K562 (cell line): ENCODE results near the gene IPO11. TPM values are rescaled to one million over a fixed set of nuclear protein-coding genes. Genes with fewer than 3 reads are reported as not detected.
A peak's percentile ranks its signal among the peaks of the same experiment; 100 is the strongest.

Experiments
- CBX1 ChIP-seq: sonication (generic); IDR thresholded peaks from 2 replicates; pipeline ENCODE4 v1.6.1; 2016; ENCODE audit warnings: antibody characterized with exemption, low read depth, mild to moderate bottlenecking
- CHD1 ChIP-seq: fragments of 200-600 bp; sonication (generic); IDR thresholded peaks from one replicate; pipeline ENCODE4 v1.6.1; 2012; ENCODE audit warnings: mild to moderate bottlenecking, moderate library complexity, low read length, inconsistent platforms
- FOXJ3 ChIP-seq: sonication (generic); formaldehyde crosslinking; IDR thresholded peaks from 2 replicates; pipeline ENCODE4 v1.4.0; 2020; ENCODE audit warnings: mild to moderate bottlenecking, missing genetic modification reagents
- GATA2 ChIP-seq: sonication (generic); formaldehyde crosslinking; IDR thresholded peaks from 2 replicates; pipeline ENCODE4 v1.4.0; 2020; ENCODE audit warnings: mild to moderate bottlenecking, missing genetic modification reagents
- GTF2A2 ChIP-seq: IDR thresholded peaks from 2 replicates; pipeline ENCODE4 v1.6.1; 2016; ENCODE audit warnings: mild to moderate bottlenecking, missing genetic modification characterization, missing compliant biosample characterization
- ILK ChIP-seq: fragments of 450-650 bp; IDR thresholded peaks from 2 replicates; pipeline ENCODE4 v1.6.1; 2016; ENCODE audit warnings: missing genetic modification characterization, low read depth, mild to moderate bottlenecking, missing compliant biosample characterization, moderate library complexity, borderline replicate concordance
- NUFIP1 ChIP-seq: fragments of 450-650 bp; IDR thresholded peaks from 2 replicates; pipeline ENCODE4 v1.6.1; 2018; ENCODE audit not compliant: partially characterized antibody
- OTX1 ChIP-seq: fragments of 450-650 bp; formaldehyde crosslinking; IDR thresholded peaks from 2 replicates; pipeline ENCODE4 v1.4.0; 2022; ENCODE audit warnings: mild to moderate bottlenecking
- PHB ChIP-seq: fragments of 250-450 bp; sonication (Bioruptor Pico); IDR thresholded peaks from 2 replicates; pipeline ENCODE4 v1.5.0; 2021
- POLR2G ChIP-seq: fragments of 200-400 bp; formaldehyde crosslinking; IDR thresholded peaks from 2 replicates; pipeline ENCODE4 v1.6.1; 2017; ENCODE audit warnings: low read depth, mild to moderate bottlenecking, antibody characterized with exemption, low read length, moderate library complexity
- RBM34 ChIP-seq: fragments of 200-400 bp; formaldehyde crosslinking; IDR thresholded peaks from 2 replicates; pipeline ENCODE4 v1.6.1; 2018; ENCODE audit warnings: low read length, borderline replicate concordance; ENCODE audit not compliant: insufficient read depth
- SMAD3 ChIP-seq: fragments of 450-650 bp; formaldehyde crosslinking; conservative IDR thresholded peaks from 2 replicates; pipeline ENCODE4 v1.4.0; 2020; ENCODE audit warnings: mild to moderate bottlenecking
- STAT5B ChIP-seq: fragments of 250-450 bp; sonication (Bioruptor Pico); IDR thresholded peaks from 2 replicates; pipeline ENCODE4 v1.8.0; 2021; ENCODE audit warnings: mild to moderate bottlenecking, inconsistent platforms
- TGIF2 ChIP-seq: sonication (generic); formaldehyde crosslinking; IDR thresholded peaks from 2 replicates; pipeline ENCODE4 v1.8.1; 2022; ENCODE audit warnings: mild to moderate bottlenecking, missing genetic modification reagents, moderate library complexity
- ZBTB40 ChIP-seq, 2 experiments: fragments of 450-650 bp in 1 of 2; sonication (generic) in 1 of 2; formaldehyde crosslinking in 1 of 2; IDR thresholded peaks; 2 replicates each; pipeline versions ENCODE4 v1.7.1 to v1.9.0; 2016 to 2022; ENCODE audit warnings: inconsistent platforms in 1 of 2, mild to moderate bottlenecking in 1 of 2, missing genetic modification reagents in 1 of 2
- ZBTB8A ChIP-seq: fragments of 450-650 bp; IDR thresholded peaks from 2 replicates; pipeline ENCODE4 v1.6.1; 2018; ENCODE audit warnings: mild to moderate bottlenecking, moderate library complexity; ENCODE audit not compliant: partially characterized antibody
- ZNF217 ChIP-seq: sonication (generic); formaldehyde crosslinking; IDR thresholded peaks from 2 replicates; pipeline ENCODE4 v1.8.0; 2022; ENCODE audit warnings: mild to moderate bottlenecking, missing genetic modification reagents
- polyA plus RNA-seq, 8 experiments: library from polyadenylated mRNA; depleted of rRNA in 4 of 8; stranded (reverse) in 5 of 8; unstranded in 3 of 8; fragments of >200 nt; fragmentation: Nextera tagmentation in 2 of 8; fragmentation: Illumina TruSeq in 1 of 8; extraction: Ambion mirVana in 2 of 8; extraction: Trizol in 1 of 8; gene quantifications; 2 replicates each; pipeline versions ENCODE4 v1.2.1 to v1.2.3, GENCODE V29; 2011 to 2014; ENCODE audit warnings: inconsistent platforms in 1 of 8, missing spikeins in 1 of 8
- total RNA-seq, 7 experiments: library from RNA; depleted of rRNA in 6 of 7; stranded (reverse); fragments of >200 nt in 6 of 7; fragmentation: Illumina TruSeq in 2 of 7; extraction: Trizol in 2 of 7; gene quantifications; 2 replicates each; pipeline versions ENCODE4 v1.2.1 to v1.2.3, GENCODE V29; 2011 to 2021; ENCODE audit warnings: low replicate concordance in 1 of 7

Gene IPO11
- total and polyA plus RNA-seq, 9 of the 15 experiments (the other 6 are each of a cell fraction or from before 2014, with no cell fraction given) = 38.7 to 96.0 (median 70.9) TPM

- TF ChIP-seq ZBTB40 (IDR thresholded peaks at IDR 0.05) (0 out of 2 replicates have a peak, but pooled peaks have one; percentile 23), ZBTB40 (CRISPR knock-in tag; IDR thresholded peaks at IDR 0.05) (no peak), CHD1 (no peak), TGIF2 (CRISPR knock-in tag) (peak; percentile 82; the same call in 1 of the 2 replicates), CBX1 (0 out of 2 replicates have a peak, but pooled peaks have one; percentile 39), OTX1 (peak; percentile 19; the same call in 1 of the 2 replicates), GATA2 (CRISPR knock-in tag) (no peak), POLR2G (peak; percentile 99), STAT5B (no peak), ILK (tag) (no peak), NUFIP1 (no peak), FOXJ3 (CRISPR knock-in tag) (no peak), RBM34 (no peak), GTF2A2 (tag) (no peak), ZBTB8A (no peak), PHB (no peak), ZNF217 (CRISPR knock-in tag) (no peak), SMAD3 (peak; percentile 65; the same call in 1 of the 2 replicates)
These were observed 8.9 kb upstream of the IPO11 start, which contains the start of gene DIMT1 (continued) for GRCh38 chr5:62403411-62404250.
